ENCODE data around the gene NTPCR. TPM values are rescaled to one million over a fixed set of nuclear protein-coding genes. Genes with fewer than 3 reads are reported as not detected.

The NTPCR gene
- total and polyA plus RNA-seq, 2 donors from 2014 or later: 40.2 to 95.7 TPM

DNA sequence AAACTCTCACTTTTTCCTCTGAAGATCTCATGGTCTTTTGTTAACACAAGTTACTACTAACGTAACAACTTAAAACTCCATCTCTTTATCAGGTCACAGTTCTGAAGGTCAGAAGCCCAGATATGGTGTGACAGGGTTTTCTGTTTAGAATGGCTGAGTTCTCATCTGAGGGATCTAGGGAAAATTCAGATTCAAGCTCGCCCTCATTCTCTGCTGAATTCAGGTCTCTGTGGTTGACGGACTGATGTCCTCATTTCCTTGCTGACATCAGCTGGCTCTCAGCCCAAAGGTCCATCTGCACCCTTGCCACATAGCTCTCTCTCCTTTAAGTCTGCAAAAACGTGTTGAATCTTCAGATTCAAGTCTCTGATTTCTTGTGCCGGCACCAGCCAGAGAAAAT lies 6.1 kb upstream of the NTPCR start:
- H3K27me3 ChIP-seq (ENCODE audit: control insufficient read depth, insufficient read depth, low read length): no peaks in the 10 kb centered on the region
- H3K4me1 ChIP-seq (ENCODE audit: control insufficient read depth in 2 of 3, insufficient read depth in 2 of 3, low read depth in 1 of 3, low read length in 3 of 3): no peaks in the 10 kb centered on the region
- no peaks in the 10 kb centered on the region for H3K36me3 ChIP-seq (ENCODE audit: control insufficient read depth in 2 of 3, insufficient read depth in 3 of 3, low read length in 3 of 3)
- H3K4me3 ChIP-seq (ENCODE audit: low read length in 3 of 3): no peak overlapping the region
- H3K9ac ChIP-seq (ENCODE audit: low read length in 3 of 3): no peak overlapping the region
- H3K9me3 ChIP-seq (ENCODE audit: control insufficient read depth in 2 of 3, insufficient read depth in 1 of 3, low read length in 3 of 3): no peaks in the 10 kb centered on the region
- TF ChIP-seq, protein P1, sequence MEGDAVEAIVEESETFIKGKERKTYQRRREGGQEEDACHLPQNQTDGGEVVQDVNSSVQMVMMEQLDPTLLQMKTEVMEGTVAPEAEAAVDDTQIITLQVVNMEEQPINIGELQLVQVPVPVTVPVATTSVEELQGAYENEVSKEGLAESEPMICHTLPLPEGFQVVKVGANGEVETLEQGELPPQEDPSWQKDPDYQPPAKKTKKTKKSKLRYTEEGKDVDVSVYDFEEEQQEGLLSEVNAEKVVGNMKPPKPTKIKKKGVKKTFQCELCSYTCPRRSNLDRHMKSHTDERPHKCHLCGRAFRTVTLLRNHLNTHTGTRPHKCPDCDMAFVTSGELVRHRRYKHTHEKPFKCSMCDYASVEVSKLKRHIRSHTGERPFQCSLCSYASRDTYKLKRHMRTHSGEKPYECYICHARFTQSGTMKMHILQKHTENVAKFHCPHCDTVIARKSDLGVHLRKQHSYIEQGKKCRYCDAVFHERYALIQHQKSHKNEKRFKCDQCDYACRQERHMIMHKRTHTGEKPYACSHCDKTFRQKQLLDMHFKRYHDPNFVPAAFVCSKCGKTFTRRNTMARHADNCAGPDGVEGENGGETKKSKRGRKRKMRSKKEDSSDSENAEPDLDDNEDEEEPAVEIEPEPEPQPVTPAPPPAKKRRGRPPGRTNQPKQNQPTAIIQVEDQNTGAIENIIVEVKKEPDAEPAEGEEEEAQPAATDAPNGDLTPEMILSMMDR (IDR thresholded peaks at IDR 0.05; ENCODE audit: borderline replicate concordance, extremely low read depth, insufficient read depth): no peak
- intact Hi-C loops (cut with DNase I): no loop called here
- DNase-seq: no peak
- no peak for FAIRE-seq
- H3K27ac ChIP-seq (ENCODE audit: low read depth in 2 of 2, low read length in 2 of 2): no peak overlapping the region

DNA sequence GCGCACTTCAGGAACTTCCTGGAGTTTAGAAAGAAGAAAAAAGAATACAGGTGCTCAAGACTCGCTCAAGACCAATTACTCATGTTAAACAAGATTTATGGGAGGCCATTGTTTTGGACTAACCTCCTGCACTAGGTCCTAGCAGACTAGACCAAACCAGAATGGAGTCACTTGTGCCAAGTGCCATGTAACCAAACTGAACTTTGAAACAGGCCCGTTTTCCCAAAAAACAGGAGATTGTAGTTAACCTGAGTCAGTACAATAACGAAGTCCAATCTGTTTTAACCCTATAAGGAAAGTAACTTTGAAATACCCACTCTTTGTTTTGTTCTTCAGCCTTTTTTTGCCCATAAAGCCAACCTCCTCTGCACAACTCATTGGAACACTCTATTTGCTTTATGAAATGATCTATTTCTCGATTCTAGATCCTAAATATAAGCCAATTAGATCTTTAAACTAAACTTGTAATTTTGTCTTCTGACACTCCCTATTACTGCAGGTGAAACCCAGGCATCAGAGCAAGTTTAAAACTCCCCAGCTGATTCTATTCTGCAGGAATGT lies 695 bp upstream of the NTPCR start:
- Histone ChIP-seq H3K36me3 (ENCODE audit: control insufficient read depth in 2 of 3, insufficient read depth in 3 of 3, low read length in 3 of 3) (no peaks in the 10 kb centered on the region), H3K4me3 (ENCODE audit: low read length in 3 of 3) (peak overlapping the region; percentile 80 to 98 (median 95)), H3K4me1 (ENCODE audit: control insufficient read depth in 2 of 3, insufficient read depth in 2 of 3, low read depth in 1 of 3, low read length in 3 of 3) (peaks cover 0 to 10% (median 4%) of the 10 kb centered on the region in 3 donors), H3K27ac (ENCODE audit: low read depth in 2 of 2, low read length in 2 of 2) (peak overlapping the region; percentile 19 to 70), H3K9me3 (ENCODE audit: control insufficient read depth in 2 of 3, insufficient read depth in 1 of 3, low read length in 3 of 3) (no peaks in the 10 kb centered on the region), H3K9ac (ENCODE audit: low read length in 3 of 3) (peak overlapping the region; percentile 36 to 92 (median 67)), H3K27me3 (ENCODE audit: control insufficient read depth, insufficient read depth, low read length) (no peaks in the 10 kb centered on the region)
- TF ChIP-seq, protein P1 (IDR thresholded peaks at IDR 0.05; ENCODE audit: borderline replicate concordance, extremely low read depth, insufficient read depth): no peak
- intact Hi-C loops (cut with DNase I): no loop called here
- no peak for DNase-seq
- no peak for FAIRE-seq

DNA sequence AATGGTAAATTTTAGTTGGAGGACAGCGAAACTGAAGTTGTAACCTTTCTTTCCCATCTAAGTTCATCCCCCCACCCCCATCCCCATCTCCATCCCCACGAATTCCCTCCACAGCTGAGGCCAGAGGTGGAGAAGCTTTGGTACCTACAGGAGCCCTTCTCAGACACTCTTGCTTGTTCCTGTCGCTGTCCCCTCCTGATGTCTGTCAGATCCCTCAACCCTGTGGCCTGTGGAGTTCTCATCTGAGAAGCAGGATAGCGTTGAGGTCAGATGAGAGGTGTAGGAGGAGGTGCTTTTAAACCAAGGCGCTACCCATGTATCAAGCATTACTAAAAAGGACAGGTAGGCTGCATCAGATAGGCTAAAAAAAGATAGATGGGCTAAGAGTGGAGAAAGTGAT lies 769 bp downstream of the NTPCR start:
- intact Hi-C loops (cut with DNase I): no loop called here
- TF ChIP-seq, protein P1 (IDR thresholded peaks at IDR 0.05; ENCODE audit: borderline replicate concordance, extremely low read depth, insufficient read depth): no peak
- H3K27ac ChIP-seq (ENCODE audit: low read depth in 2 of 2, low read length in 2 of 2): no peak overlapping the region

More for the DNA sequence above, 769 bp downstream of the NTPCR start:
- FAIRE-seq (no peak), DNase-seq (peak in 4 of 5 donors; percentile 40 to 64 (median 60))
- Histone ChIP-seq H3K4me1 (ENCODE audit: control insufficient read depth in 2 of 3, insufficient read depth in 2 of 3, low read depth in 1 of 3, low read length in 3 of 3) (peaks cover 0 to 10% (median 4%) of the 10 kb centered on the region in 3 donors), H3K36me3 (ENCODE audit: control insufficient read depth in 2 of 3, insufficient read depth in 3 of 3, low read length in 3 of 3) (peaks cover 0 to under 1% (median 0%) of the 10 kb centered on the region in 3 donors), H3K9ac (ENCODE audit: low read length in 3 of 3) (peak overlapping the region in 2 of 3 donors; percentile 36 to 92), H3K27me3 (ENCODE audit: control insufficient read depth, insufficient read depth, low read length) (no peaks in the 10 kb centered on the region), H3K4me3 (ENCODE audit: low read length in 3 of 3) (peak overlapping the region; percentile 80 to 98 (median 95)), H3K9me3 (ENCODE audit: control insufficient read depth in 2 of 3, insufficient read depth in 1 of 3, low read length in 3 of 3) (no peaks in the 10 kb centered on the region)
